ENCODE measurements around the gene OCA2. TPM values are rescaled to one million over a fixed set of nuclear protein-coding genes. Genes with fewer than 3 reads are reported as not detected.

Gene OCA2
- total and polyA plus RNA-seq, 2 of the 4 experiments (the other 2 are of a cell fraction), result under 0.01 to 0.03 TPM

DNA sequence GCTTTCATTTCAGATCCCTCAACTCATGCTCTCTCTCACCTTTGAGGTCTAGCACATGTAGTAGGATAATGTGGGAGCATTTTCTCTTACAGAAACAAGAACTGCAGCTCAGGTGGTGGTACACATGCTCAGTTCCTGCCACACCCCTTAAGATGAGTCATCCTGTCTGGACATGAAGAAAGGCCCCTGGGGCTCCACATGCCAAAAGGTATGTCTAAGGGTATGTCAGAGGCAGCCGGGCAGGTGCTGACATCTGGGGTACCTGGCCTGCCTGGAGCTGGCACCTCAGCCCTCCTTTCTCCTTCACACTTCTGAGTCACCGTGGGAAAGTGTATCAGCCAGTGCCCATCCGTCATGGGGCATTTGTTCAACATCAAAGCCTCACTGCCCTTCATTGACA, 209.9 kb downstream of the OCA2 start:
- ATAC-seq (ENCODE audit: low read depth) (no peak), DNase-seq (no peak)
- Histone ChIP-seq H3K4ac (ENCODE audit: low read depth, low read length) (no peak overlapping the region), H2AK9ac (replicated peaks; ENCODE audit: low read depth, low read length, poor library complexity) (no peak overlapping the region), H4K8ac (ENCODE audit: low read depth in 2 of 2, low read length in 2 of 2) (no peak overlapping the region), H3K9me3 (ENCODE audit: control insufficient read depth, insufficient read depth, low read length) (peaks cover 14% of the 10 kb centered on the region), H3K27ac (ENCODE audit: insufficient read depth, low read length) (no peak overlapping the region), H4K20me1 (ENCODE audit: insufficient read depth, low read length) (no peaks in the 10 kb centered on the region), H3K9me1 (ENCODE audit: insufficient read depth, low read length) (no peaks in the 10 kb centered on the region), H3K18ac (ENCODE audit: low read depth, low read length) (no peak overlapping the region), H2AFZ (replicated peaks; ENCODE audit: low read length, poor library complexity) (no peak overlapping the region), H3K27me3 (ENCODE audit: control insufficient read depth, insufficient read depth, low read length) (no peaks in the 10 kb centered on the region), H3K56ac (ENCODE audit: extremely low read depth, insufficient read depth, low read length) (no peak overlapping the region), H3K4me3 (ENCODE audit: insufficient read depth, low read depth, low read length) (no peak overlapping the region), H2AK5ac (ENCODE audit: low read depth, low read length) (no peak overlapping the region), H2BK20ac (ENCODE audit: low read depth, low read length) (no peak overlapping the region), H4K91ac (ENCODE audit: insufficient read depth, low read depth, low read length) (no peak overlapping the region), H2BK120ac (ENCODE audit: low read depth, low read length) (no peak overlapping the region), H3K14ac (replicated peaks; ENCODE audit: low read depth, low read length) (no peak overlapping the region), H3K9ac (ENCODE audit: low read depth, low read length) (no peak overlapping the region), H3K79me1 (ENCODE audit: low read depth in 1 of 2, low read length in 2 of 2) (no peaks in the 10 kb centered on the region), H3K4me2 (ENCODE audit: low read depth, low read length) (no peak overlapping the region), H2BK5ac (ENCODE audit: low read depth, low read length, poor library complexity, severe bottlenecking) (no peak overlapping the region), H3K36me3 (ENCODE audit: control insufficient read depth, insufficient read depth, low read length) (no peaks in the 10 kb centered on the region), H4K5ac (ENCODE audit: low read depth, low read length) (no peak overlapping the region), H2BK15ac (ENCODE audit: low read depth, low read length) (no peak overlapping the region), H3K4me1 (ENCODE audit: control insufficient read depth, insufficient read depth, low read length) (no peaks in the 10 kb centered on the region), H3K23ac (ENCODE audit: low read depth, low read length) (no peak overlapping the region)
- CTCF ChIA-PET, result no interaction called here
- no peak for TF ChIP-seq MAZ (IDR thresholded peaks at IDR 0.05; ENCODE audit: borderline replicate concordance, low read depth, low read length)
- TF ChIP-seq, protein P1, sequence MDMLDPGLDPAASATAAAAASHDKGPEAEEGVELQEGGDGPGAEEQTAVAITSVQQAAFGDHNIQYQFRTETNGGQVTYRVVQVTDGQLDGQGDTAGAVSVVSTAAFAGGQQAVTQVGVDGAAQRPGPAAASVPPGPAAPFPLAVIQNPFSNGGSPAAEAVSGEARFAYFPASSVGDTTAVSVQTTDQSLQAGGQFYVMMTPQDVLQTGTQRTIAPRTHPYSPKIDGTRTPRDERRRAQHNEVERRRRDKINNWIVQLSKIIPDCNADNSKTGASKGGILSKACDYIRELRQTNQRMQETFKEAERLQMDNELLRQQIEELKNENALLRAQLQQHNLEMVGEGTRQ (IDR thresholded peaks at IDR 0.05; ENCODE audit: low read depth, low read length), result no peak
- no peak for TF ChIP-seq FOS (IDR thresholded peaks at IDR 0.05; ENCODE audit: low read depth, low read length)
- no peak for TF ChIP-seq POLR2A (IDR thresholded peaks at IDR 0.05; ENCODE audit: low read depth, low read length)
- no peak for TF ChIP-seq BHLHE40 (IDR thresholded peaks at IDR 0.05; ENCODE audit: low read depth, low read length)
- no peak for TF ChIP-seq NFE2L2 (IDR thresholded peaks at IDR 0.05; ENCODE audit: low read depth, low read length)
- no peak for TF ChIP-seq RCOR1 (IDR thresholded peaks at IDR 0.05; ENCODE audit: insufficient replicate concordance, low read length)
- TF ChIP-seq CHD1 (IDR thresholded peaks at IDR 0.05; ENCODE audit: low read depth, low read length), result no peak
- no peak for TF ChIP-seq SMC3 (IDR thresholded peaks at IDR 0.05; ENCODE audit: low read depth, low read length)
- TF ChIP-seq, protein P2, sequence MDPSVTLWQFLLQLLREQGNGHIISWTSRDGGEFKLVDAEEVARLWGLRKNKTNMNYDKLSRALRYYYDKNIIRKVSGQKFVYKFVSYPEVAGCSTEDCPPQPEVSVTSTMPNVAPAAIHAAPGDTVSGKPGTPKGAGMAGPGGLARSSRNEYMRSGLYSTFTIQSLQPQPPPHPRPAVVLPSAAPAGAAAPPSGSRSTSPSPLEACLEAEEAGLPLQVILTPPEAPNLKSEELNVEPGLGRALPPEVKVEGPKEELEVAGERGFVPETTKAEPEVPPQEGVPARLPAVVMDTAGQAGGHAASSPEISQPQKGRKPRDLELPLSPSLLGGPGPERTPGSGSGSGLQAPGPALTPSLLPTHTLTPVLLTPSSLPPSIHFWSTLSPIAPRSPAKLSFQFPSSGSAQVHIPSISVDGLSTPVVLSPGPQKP (IDR thresholded peaks at IDR 0.05; ENCODE audit: borderline replicate concordance, low read depth, low read length), result no peak
- TF ChIP-seq MAFK (IDR thresholded peaks at IDR 0.05; ENCODE audit: low read depth, low read length), result no peak
- no peak for TF ChIP-seq RAD21 (IDR thresholded peaks at IDR 0.05; ENCODE audit: low read length)
- no peak for TF ChIP-seq CEBPB (IDR thresholded peaks at IDR 0.05; ENCODE audit: low read depth, low read length)
- TF ChIP-seq, protein P3, sequence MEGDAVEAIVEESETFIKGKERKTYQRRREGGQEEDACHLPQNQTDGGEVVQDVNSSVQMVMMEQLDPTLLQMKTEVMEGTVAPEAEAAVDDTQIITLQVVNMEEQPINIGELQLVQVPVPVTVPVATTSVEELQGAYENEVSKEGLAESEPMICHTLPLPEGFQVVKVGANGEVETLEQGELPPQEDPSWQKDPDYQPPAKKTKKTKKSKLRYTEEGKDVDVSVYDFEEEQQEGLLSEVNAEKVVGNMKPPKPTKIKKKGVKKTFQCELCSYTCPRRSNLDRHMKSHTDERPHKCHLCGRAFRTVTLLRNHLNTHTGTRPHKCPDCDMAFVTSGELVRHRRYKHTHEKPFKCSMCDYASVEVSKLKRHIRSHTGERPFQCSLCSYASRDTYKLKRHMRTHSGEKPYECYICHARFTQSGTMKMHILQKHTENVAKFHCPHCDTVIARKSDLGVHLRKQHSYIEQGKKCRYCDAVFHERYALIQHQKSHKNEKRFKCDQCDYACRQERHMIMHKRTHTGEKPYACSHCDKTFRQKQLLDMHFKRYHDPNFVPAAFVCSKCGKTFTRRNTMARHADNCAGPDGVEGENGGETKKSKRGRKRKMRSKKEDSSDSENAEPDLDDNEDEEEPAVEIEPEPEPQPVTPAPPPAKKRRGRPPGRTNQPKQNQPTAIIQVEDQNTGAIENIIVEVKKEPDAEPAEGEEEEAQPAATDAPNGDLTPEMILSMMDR (conservative IDR thresholded peaks at IDR 0.05; ENCODE audit: low read depth, low read length), result no peak
- TF ChIP-seq MXI1 (IDR thresholded peaks at IDR 0.05; ENCODE audit: borderline replicate concordance, low read depth, low read length), result no peak
- TF ChIP-seq RFX5 (IDR thresholded peaks at IDR 0.05; ENCODE audit: low read depth, low read length), result no peak
- in situ Hi-C loops (cut with MboI; ENCODE audit: low sequenced_read_pairs) (no loop called here), dilution Hi-C loops (cut with HindIII; ENCODE audit: low sequenced_read_pairs, unreplicated experiment) (no loop called here), intact Hi-C loops (cut with micrococcal nuclease) (no loop called here)
- BruUV-seq (replicated peaks), result no TSS peak
- POLR2A ChIA-PET (ENCODE audit: unreplicated experiment), result no interaction called here
- WGBS, 2 experiments (ENCODE audit: extremely low coverage in 2 of 2, insufficient read length in 1 of 2), result 55% methylated on average over 2 of the region's 3 CpGs; no CpG with 5 or more reads in 1 of the 2 experiments

All from IMR-90 (cell line).